ENCODE measurements around the gene LHX4.

DNA sequence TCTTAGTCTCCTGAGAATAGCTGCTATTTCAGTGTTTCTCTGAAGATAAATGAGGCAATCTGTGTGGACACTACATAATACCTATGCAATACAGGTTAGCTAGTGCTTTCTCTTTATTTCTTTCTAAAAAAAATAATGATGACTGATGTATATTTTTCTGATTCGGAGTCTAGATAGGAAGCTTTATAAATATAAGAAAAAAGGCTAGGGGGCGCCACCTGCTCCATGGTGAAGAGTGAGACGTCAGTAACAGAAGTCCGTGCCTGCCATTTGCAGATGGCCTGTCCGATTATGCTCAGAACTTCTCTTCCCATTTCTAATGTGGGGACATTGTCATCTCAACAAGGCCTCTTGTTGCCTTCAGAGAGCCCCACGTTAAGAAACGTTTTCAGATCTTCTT is 49.0 kb upstream of the LHX4 start:
- TF ChIP-seq, protein P1, sequence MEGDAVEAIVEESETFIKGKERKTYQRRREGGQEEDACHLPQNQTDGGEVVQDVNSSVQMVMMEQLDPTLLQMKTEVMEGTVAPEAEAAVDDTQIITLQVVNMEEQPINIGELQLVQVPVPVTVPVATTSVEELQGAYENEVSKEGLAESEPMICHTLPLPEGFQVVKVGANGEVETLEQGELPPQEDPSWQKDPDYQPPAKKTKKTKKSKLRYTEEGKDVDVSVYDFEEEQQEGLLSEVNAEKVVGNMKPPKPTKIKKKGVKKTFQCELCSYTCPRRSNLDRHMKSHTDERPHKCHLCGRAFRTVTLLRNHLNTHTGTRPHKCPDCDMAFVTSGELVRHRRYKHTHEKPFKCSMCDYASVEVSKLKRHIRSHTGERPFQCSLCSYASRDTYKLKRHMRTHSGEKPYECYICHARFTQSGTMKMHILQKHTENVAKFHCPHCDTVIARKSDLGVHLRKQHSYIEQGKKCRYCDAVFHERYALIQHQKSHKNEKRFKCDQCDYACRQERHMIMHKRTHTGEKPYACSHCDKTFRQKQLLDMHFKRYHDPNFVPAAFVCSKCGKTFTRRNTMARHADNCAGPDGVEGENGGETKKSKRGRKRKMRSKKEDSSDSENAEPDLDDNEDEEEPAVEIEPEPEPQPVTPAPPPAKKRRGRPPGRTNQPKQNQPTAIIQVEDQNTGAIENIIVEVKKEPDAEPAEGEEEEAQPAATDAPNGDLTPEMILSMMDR (IDR thresholded peaks at IDR 0.05; ENCODE audit: low read length) = peak; percentile 46
- no peak for TF ChIP-seq EZH2 (IDR thresholded peaks at IDR 0.05; ENCODE audit: borderline replicate concordance, low read length)
